OCI-LY7 (cell line): ENCODE measurements around the gene HOXB3. TPM values are rescaled to one million over a fixed set of nuclear protein-coding genes. Genes with fewer than 3 reads are reported as not detected.

Experiments used
- BruUV-seq: library from RNA; stranded (reverse); fragments of 400-500 nt; replicated peaks from 2 replicates; lab custom pipeline; 2021; lab: Mats Ljungman, UMichigan
- CTCF ChIA-PET: fragments of 300-600 bp; sonication (Branson Sonifier 250); formaldehyde crosslinking; loops from one replicate; lab custom pipeline; 2022; ENCODE audit warnings: antibody characterized with exemption; ENCODE audit not compliant: unreplicated experiment; lab: Charles Lee
- POLR2A ChIA-PET: fragments of 300-600 bp; sonication (Branson Sonifier 250); formaldehyde crosslinking; loops from one replicate; lab custom pipeline; 2022; ENCODE audit warnings: antibody characterized with exemption; lab: Charles Lee
- DNase-seq: peaks from one replicate; pipeline ENCODE4 v3.0.0-alpha.2; 2015; ENCODE audit warnings: low spot score
- H2AFZ ChIP-seq: fragments of 200-600 bp; sonication (generic), shearing (Covaris generic); 2 replicates; pipeline ENCODE4 v1.6.1; 2014; ENCODE audit warnings: mild to moderate bottlenecking, antibody characterized with exemption, low read length, moderate library complexity
- H3K27ac ChIP-seq: fragments of 200-600 bp; sonication (generic); 2 replicates; pipeline ENCODE4 v1.5.1; 2014; ENCODE audit warnings: mixed run types, low read depth, mild to moderate bottlenecking, moderate library complexity, low read length, inconsistent platforms; ENCODE audit not compliant: poor library complexity, severe bottlenecking
- H3K36me3 ChIP-seq: fragments of 200-600 bp; sonication (generic); 2 replicates; pipeline ENCODE4 v1.6.1; 2014; ENCODE audit warnings: mild to moderate bottlenecking, antibody characterized with exemption, low read length, moderate library complexity, mixed read lengths; ENCODE audit not compliant: insufficient read depth
- H3K4me1 ChIP-seq: fragments of 200-600 bp; sonication (generic); 2 replicates; pipeline ENCODE4 v1.5.1; 2014; ENCODE audit warnings: mild to moderate bottlenecking, low read length; ENCODE audit not compliant: insufficient read depth, poor library complexity, severe bottlenecking
- H3K4me2 ChIP-seq: fragments of 200-600 bp; sonication (generic); 2 replicates; pipeline ENCODE4 v1.6.1; 2014; ENCODE audit warnings: mild to moderate bottlenecking, low read length
- H3K4me3 ChIP-seq: fragments of 200-600 bp; sonication (generic); 2 replicates; pipeline ENCODE4 v1.5.1; 2014; ENCODE audit warnings: mild to moderate bottlenecking, low read depth, low read length; ENCODE audit not compliant: poor library complexity, severe bottlenecking
- H3K79me2 ChIP-seq: fragments of 200-600 bp; sonication (generic); 2 replicates; pipeline ENCODE4 v1.6.1; 2016; ENCODE audit warnings: low read depth, mild to moderate bottlenecking, low read length, moderate library complexity, mixed read lengths; ENCODE audit not compliant: insufficient read depth
- H3K9me2 ChIP-seq: fragments of 200-600 bp; sonication (generic); 2 replicates; pipeline ENCODE4 v1.6.1; 2016; ENCODE audit warnings: mild to moderate bottlenecking, low read length, mixed read lengths; ENCODE audit not compliant: insufficient read depth
- H3K9me3 ChIP-seq: fragments of 200-600 bp; sonication (generic); 2 replicates; pipeline ENCODE4 v1.6.1; 2014; ENCODE audit warnings: mild to moderate bottlenecking, mixed run types, low read length, mixed read lengths
- H4K20me1 ChIP-seq: fragments of 200-600 bp; sonication (generic); 2 replicates; pipeline ENCODE4 v1.6.1; 2014; ENCODE audit warnings: mild to moderate bottlenecking, antibody characterized with exemption, low read length, moderate library complexity, mixed read lengths; ENCODE audit not compliant: insufficient read depth
- EZH2phosphoT487 ChIP-seq: fragments of 200-600 bp; sonication (generic); IDR thresholded peaks from 2 replicates; pipeline ENCODE4 v1.6.1; 2018; ENCODE audit warnings: low read depth, borderline replicate concordance, mild to moderate bottlenecking, mixed run types, antibody characterized with exemption, low read length, moderate library complexity, mixed read lengths
- intact Hi-C: fragments of 100-400 bp; cut with micrococcal nuclease; formaldehyde crosslinking; loops from one replicate; pipeline ENCODE4 v1.10.0; 2022; ENCODE audit not compliant: unreplicated experiment
- total RNA-seq, 2 experiments: library from RNA; depleted of rRNA in 1 of 2; stranded (reverse); fragments of >200 nt in 1 of 2; shearing (Covaris generic) in 1 of 2; gene quantifications; 2 replicates each; pipeline ENCODE4 v1.2.3, GENCODE V29; 2014 to 2022
- TF ChIP-seq, protein P1 (sequence below): fragments of 200-600 bp; sonication (generic); conservative IDR thresholded peaks from 2 replicates; pipeline ENCODE4 v1.5.1; 2014; ENCODE audit warnings: mild to moderate bottlenecking, antibody characterized with exemption, low read length, moderate library complexity, mixed read lengths

The HOXB3 gene
- total RNA-seq, 2 experiments from 2014 or later: 7.7 to 13.0 TPM

DNA sequence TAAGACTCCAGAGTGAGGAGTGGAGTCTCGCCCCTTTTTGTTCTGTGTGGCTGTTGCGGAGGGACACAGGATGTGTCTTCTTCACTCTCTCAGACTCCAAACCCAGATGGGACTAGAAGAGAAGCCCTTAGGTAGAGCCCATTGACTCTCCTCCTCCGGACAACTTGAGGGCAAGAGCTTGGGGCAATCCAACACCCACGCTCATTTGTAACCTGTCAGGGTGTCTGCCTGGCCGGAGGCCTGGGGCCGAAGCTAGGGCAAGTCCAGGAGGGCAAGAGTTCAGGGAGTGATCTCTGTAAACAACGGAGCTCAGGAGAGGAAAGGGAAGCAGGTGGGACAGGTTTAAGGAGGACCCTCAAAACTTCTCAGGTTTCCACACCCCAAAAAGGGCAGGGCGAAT lies 57.8 kb downstream of the HOXB3 start:
- Histone ChIP-seq H3K9me2 (no peaks in the 10 kb centered on the region), H3K79me2 (no peaks in the 10 kb centered on the region), H3K9me3 (no peaks in the 10 kb centered on the region), H3K27ac (no peak overlapping the region), H3K4me3 (no peak overlapping the region), H3K4me1 (no peaks in the 10 kb centered on the region), H3K4me2 (no peak overlapping the region), H3K36me3 (no peaks in the 10 kb centered on the region), H2AFZ (no peak overlapping the region), H4K20me1 (no peaks in the 10 kb centered on the region)
- TF ChIP-seq, protein P1, sequence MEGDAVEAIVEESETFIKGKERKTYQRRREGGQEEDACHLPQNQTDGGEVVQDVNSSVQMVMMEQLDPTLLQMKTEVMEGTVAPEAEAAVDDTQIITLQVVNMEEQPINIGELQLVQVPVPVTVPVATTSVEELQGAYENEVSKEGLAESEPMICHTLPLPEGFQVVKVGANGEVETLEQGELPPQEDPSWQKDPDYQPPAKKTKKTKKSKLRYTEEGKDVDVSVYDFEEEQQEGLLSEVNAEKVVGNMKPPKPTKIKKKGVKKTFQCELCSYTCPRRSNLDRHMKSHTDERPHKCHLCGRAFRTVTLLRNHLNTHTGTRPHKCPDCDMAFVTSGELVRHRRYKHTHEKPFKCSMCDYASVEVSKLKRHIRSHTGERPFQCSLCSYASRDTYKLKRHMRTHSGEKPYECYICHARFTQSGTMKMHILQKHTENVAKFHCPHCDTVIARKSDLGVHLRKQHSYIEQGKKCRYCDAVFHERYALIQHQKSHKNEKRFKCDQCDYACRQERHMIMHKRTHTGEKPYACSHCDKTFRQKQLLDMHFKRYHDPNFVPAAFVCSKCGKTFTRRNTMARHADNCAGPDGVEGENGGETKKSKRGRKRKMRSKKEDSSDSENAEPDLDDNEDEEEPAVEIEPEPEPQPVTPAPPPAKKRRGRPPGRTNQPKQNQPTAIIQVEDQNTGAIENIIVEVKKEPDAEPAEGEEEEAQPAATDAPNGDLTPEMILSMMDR: no peak
- TF ChIP-seq EZH2phosphoT487: no peak
- no peak for DNase-seq
- intact Hi-C loops: no loop called here
- BruUV-seq: no TSS peak
- POLR2A ChIA-PET: interaction anchor here (0.9 kb wide), 1 partner anchor 8 kb away, joined by 4 read pairs; no protein-coding TSS in a partner anchor
- CTCF ChIA-PET: no interaction called here

DNA sequence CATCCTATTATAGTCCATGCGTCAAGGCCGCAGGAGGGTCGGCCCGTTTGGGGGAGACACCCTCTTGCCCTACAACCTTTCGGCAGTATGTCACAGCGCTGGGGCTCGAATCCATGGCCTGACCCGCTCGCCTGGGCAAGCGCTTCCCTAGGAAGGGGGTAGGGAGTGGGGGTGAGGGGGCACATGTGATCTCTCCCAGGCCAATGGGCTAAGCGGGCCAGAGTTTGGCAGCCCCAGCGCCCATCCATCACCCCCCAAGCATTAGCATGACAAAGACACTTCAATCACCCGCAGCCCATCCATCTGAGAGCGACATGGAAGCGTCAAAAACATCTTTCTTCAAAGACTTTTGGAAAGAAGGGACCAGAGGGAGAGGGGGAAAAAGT lies 59.2 kb downstream of the HOXB3 start, which contains the start of gene HOXB1:
Gene HOXB1 (minus strand): TSS at position 125 of the 386 bp plus-strand sequence. CDS start 107 bp downstream, at position 18.
- DNase-seq: no peak
- no peak within 1 kb of the TSS for H2AFZ ChIP-seq

More for the DNA sequence above, 59.2 kb downstream of the HOXB3 start, which contains the start of gene HOXB1:
- H3K4me3 ChIP-seq: no peak within 1 kb of the TSS
- H3K4me2 ChIP-seq: no peak within 1 kb of the TSS
- no peak within 1 kb of the TSS for H3K27ac ChIP-seq
- no peaks in the 10 kb centered on the region for H3K36me3 ChIP-seq
- TF ChIP-seq EZH2phosphoT487: no peak
- TF ChIP-seq, protein P1: no peak
- no peaks in the 10 kb centered on the region for H3K9me2 ChIP-seq
- POLR2A ChIA-PET: no interaction called here
- H3K9me3 ChIP-seq: no peaks in the 10 kb centered on the region
- H3K79me2 ChIP-seq: no peaks in the 10 kb centered on the region
- no TSS peak for BruUV-seq
- intact Hi-C loops: no loop called here
- H4K20me1 ChIP-seq: no peaks in the 10 kb centered on the region
- CTCF ChIA-PET: no interaction called here
- no peaks in the 10 kb centered on the region for H3K4me1 ChIP-seq
